Measurements from ENCODE around the gene PPP2R2C. TPM values are rescaled to one million over a fixed set of nuclear protein-coding genes. Genes with fewer than 3 reads are reported as not detected.

Gene PPP2R2C
- polyA plus RNA-seq, 3 donors, result 0.36 to 0.51 (median 0.41) TPM

- no peak for DNase-seq
Measured at GRCh38 chr4:6272863-6273660, 199.4 kb downstream of the PPP2R2C start.

- no peak for DNase-seq
Measured at GRCh38 chr4:6271701-6272465, 200.5 kb downstream of the PPP2R2C start.

GRCh38 chr4:6271206-6271605, 201.2 kb downstream of the PPP2R2C start:
- DNase-seq, result no peak

GRCh38 chr4:6270636-6271121, 201.7 kb downstream of the PPP2R2C start:
- no peak for DNase-seq

Other genes starting within 250 kb of the PPP2R2C start
- gene WFS1, start 202.8 kb downstream of the PPP2R2C start, polyA plus RNA-seq (ENCODE audit: insufficient read length in 3 of 3), result 10 to 100 TPM; 27.9 to 34.4 (median 30.2) TPM
- 10 to 100 TPM; 17.1 to 20.5 (median 18.0) TPM for gene MAN2B2, start 102.6 kb upstream of the PPP2R2C start, polyA plus RNA-seq (ENCODE audit: insufficient read length in 3 of 3)
- gene MRFAP1, start 168.1 kb upstream of the PPP2R2C start, polyA plus RNA-seq (ENCODE audit: insufficient read length in 3 of 3), result 100 to 1,000 TPM; 373 to 464 (median 404) TPM
- 10 to 100 TPM in 2 of 3 donors, 1 to 10 TPM in 1; 9.4 to 17.4 (median 12.7) TPM for gene S100P, start 221.3 kb upstream of the PPP2R2C start, polyA plus RNA-seq (ENCODE audit: insufficient read length in 3 of 3)
- 100 to 1,000 TPM; 109 to 137 (median 118) TPM for gene MRFAP1L1, start 237.3 kb upstream of the PPP2R2C start, polyA plus RNA-seq (ENCODE audit: insufficient read length in 3 of 3)
- gene BLOC1S4, start 243.6 kb upstream of the PPP2R2C start, polyA plus RNA-seq (ENCODE audit: insufficient read length in 3 of 3), result 10 to 100 TPM; 10.3 to 13.7 (median 13.3) TPM